SK-N-SH (cell line): ENCODE data around the gene MCF2L2. TPM values are rescaled to one million over a fixed set of nuclear protein-coding genes. Genes with fewer than 3 reads are reported as not detected.

ENCODE experiments used
- CTCF ChIA-PET: fragments of 300-600, 350-600 bp; formaldehyde crosslinking; extraction: SDS; loops from one replicate; lab custom pipeline; 2021; lab: Yijun Ruan, JAX
- POLR2A ChIA-PET: fragments of 350-600 bp; sonication (Branson Sonifier 250); formaldehyde crosslinking; extraction: SDS; loops from one replicate; lab custom pipeline; 2020; ENCODE audit warnings: antibody characterized with exemption, inconsistent platforms; lab: Yijun Ruan, JAX
- DNase-seq: peaks from one replicate; pipeline ENCODE4 v3.0.0; 2012
- H2AFZ ChIP-seq: fragments of 200-600 bp; sonication (generic); 2 replicates; pipeline ENCODE4 v1.8.1; 2016; ENCODE audit warnings: antibody characterized with exemption, mild to moderate bottlenecking, low read depth
- H3F3A ChIP-seq: fragments of 200-600 bp; sonication (generic); replicated peaks from 2 replicates; pipeline ENCODE3; 2016; ENCODE audit warnings: antibody characterized with exemption, mild to moderate bottlenecking; ENCODE audit not compliant: insufficient read depth
- H3K27ac ChIP-seq, 2 experiments: fragments of 200-500 bp in 1 of 2; fragments of 200-600 bp in 1 of 2; sonication (Bioruptor generic) in 1 of 2; sonication (generic), shearing (Covaris generic) in 1 of 2; 2 replicates each; pipeline versions ENCODE4 v1.5.1 to v1.6.1; 2014 to 2016; ENCODE audit warnings: low read depth in 2 of 2, inconsistent platforms in 1 of 2, low read length in 1 of 2, mild to moderate bottlenecking in 1 of 2, mixed read lengths in 1 of 2
- H3K27me3 ChIP-seq: fragments of 200-600 bp; sonication (generic), shearing (Covaris generic); 2 replicates; pipeline ENCODE4 v1.6.1; 2016; ENCODE audit warnings: mixed run types; ENCODE audit not compliant: insufficient read depth
- H3K36me3 ChIP-seq, 2 experiments: fragments of 200-500 bp in 1 of 2; fragments of 200-600 bp in 1 of 2; sonication (Bioruptor generic) in 1 of 2; sonication (generic) in 1 of 2; replicated peaks in 1 of 2; 2 replicates each; pipeline versions ENCODE3 to v1.5.1; 2014 to 2016; ENCODE audit warnings: low read length in 1 of 2, mild to moderate bottlenecking in 1 of 2; ENCODE audit not compliant: insufficient read depth in 2 of 2, control insufficient read depth in 1 of 2
- H3K4me1 ChIP-seq, 2 experiments: fragments of 200-500 bp in 1 of 2; fragments of 200-600 bp in 1 of 2; sonication (Bioruptor generic) in 1 of 2; sonication (generic), shearing (Covaris generic) in 1 of 2; 2 replicates each; pipeline versions ENCODE4 v1.5.1 to v1.6.1; 2014 to 2016; ENCODE audit warnings: low read depth in 1 of 2, low read length in 1 of 2, mixed run types in 1 of 2; ENCODE audit not compliant: insufficient read depth in 2 of 2, control insufficient read depth in 1 of 2
- H3K4me2 ChIP-seq: fragments of 200-600 bp; sonication (generic), shearing (Covaris generic); 2 replicates; pipeline ENCODE4 v1.6.1; 2017; ENCODE audit warnings: mixed run types
- H3K4me3 ChIP-seq, 2 experiments: fragments of 200-500 bp in 1 of 2; fragments of 200-600 bp in 1 of 2; sonication (Bioruptor generic) in 1 of 2; sonication (generic), shearing (Covaris generic) in 1 of 2; 2 replicates each; pipeline versions ENCODE4 v1.5.1 to v1.8.1; 2014 to 2016; ENCODE audit warnings: low read depth in 2 of 2, inconsistent platforms in 1 of 2, low read length in 1 of 2, mild to moderate bottlenecking in 1 of 2, mixed read lengths in 1 of 2, moderate library complexity in 1 of 2
- H3K79me2 ChIP-seq: fragments of 200-600 bp; sonication (generic); 2 replicates; pipeline ENCODE4 v1.8.1; 2017; ENCODE audit warnings: mild to moderate bottlenecking; ENCODE audit not compliant: insufficient read depth
- H3K9ac ChIP-seq: fragments of 200-600 bp; sonication (generic); 2 replicates; pipeline ENCODE4 v1.6.1; 2017; ENCODE audit warnings: mixed run types
- H3K9me2 ChIP-seq: fragments of 200-600 bp; sonication (generic); 2 replicates; pipeline ENCODE4 v1.6.1; 2017; ENCODE audit warnings: mixed run types
- H3K9me3 ChIP-seq: fragments of 200-600 bp; sonication (generic); 2 replicates; pipeline ENCODE4 v1.6.1; 2017; ENCODE audit warnings: mixed run types, mild to moderate bottlenecking, moderate library complexity
- H4K20me1 ChIP-seq: fragments of 200-600 bp; sonication (generic); 2 replicates; pipeline ENCODE4 v1.6.1; 2017; ENCODE audit warnings: mild to moderate bottlenecking, mixed run types; ENCODE audit not compliant: insufficient read depth
- EP300 ChIP-seq, 2 experiments: IDR thresholded peaks; 2 replicates each; pipeline versions ENCODE4 v1.4.0 to v1.6.1; 2012; ENCODE audit warnings: borderline replicate concordance in 1 of 2, low read depth in 1 of 2, low read length in 1 of 2
- EZH2phosphoT487 ChIP-seq: fragments of 200-600 bp; sonication (generic); IDR thresholded peaks from 2 replicates; pipeline ENCODE4 v1.6.1; 2017; ENCODE audit warnings: low read depth, mixed run types, mild to moderate bottlenecking, antibody characterized with exemption, moderate library complexity, borderline replicate concordance
- FOSL2 ChIP-seq: IDR thresholded peaks from 2 replicates; pipeline ENCODE4 v1.4.0; 2012; ENCODE audit warnings: low read depth, mild to moderate bottlenecking, moderate library complexity, borderline replicate concordance
- FOXJ3 ChIP-seq: sonication (generic); formaldehyde crosslinking; IDR thresholded peaks from 2 replicates; pipeline ENCODE4 v1.5.1; 2020; ENCODE audit warnings: mild to moderate bottlenecking, missing genetic modification reagents
- GATA2 ChIP-seq: sonication (generic); formaldehyde crosslinking; IDR thresholded peaks from 2 replicates; pipeline ENCODE4 v1.5.0; 2020; ENCODE audit warnings: mild to moderate bottlenecking, missing genetic modification reagents
- MEF2A ChIP-seq: IDR thresholded peaks from 2 replicates; pipeline ENCODE4 v1.4.0; 2012; ENCODE audit warnings: low read depth, borderline replicate concordance
- MXI1 ChIP-seq: IDR thresholded peaks from 2 replicates; pipeline ENCODE4 v1.6.1; 2012; ENCODE audit warnings: mild to moderate bottlenecking, low read depth, low read length, improper control_type of control experiment
- NFIC ChIP-seq: IDR thresholded peaks from 2 replicates; pipeline ENCODE4 v1.4.0; 2012; ENCODE audit warnings: borderline replicate concordance
- RAD21 ChIP-seq: IDR thresholded peaks from 2 replicates; pipeline ENCODE4 v1.6.1; 2012; ENCODE audit warnings: mild to moderate bottlenecking, low read length
- RCOR1 ChIP-seq: fragments of 150-350 bp; IDR thresholded peaks from 2 replicates; pipeline ENCODE4 v1.6.1; 2017; ENCODE audit warnings: antibody characterized with exemption, low read length
- RFX5 ChIP-seq: IDR thresholded peaks from 2 replicates; pipeline ENCODE4 v1.6.1; 2012; ENCODE audit warnings: mild to moderate bottlenecking, improper control_type of control experiment, low read length
- SIN3A ChIP-seq: IDR thresholded peaks from 2 replicates; pipeline ENCODE4 v1.6.1; 2012; ENCODE audit warnings: low read depth, mild to moderate bottlenecking, low read length, moderate library complexity, borderline replicate concordance
- SMC3 ChIP-seq: IDR thresholded peaks from 2 replicates; pipeline ENCODE4 v1.6.1; 2012; ENCODE audit warnings: low read depth, low read length, improper control_type of control experiment
- TAF1 ChIP-seq: IDR thresholded peaks from 2 replicates; pipeline ENCODE4 v1.6.1; 2012; ENCODE audit warnings: low read depth, mild to moderate bottlenecking, low read length, moderate library complexity, borderline replicate concordance
- YY1 ChIP-seq: IDR thresholded peaks from 2 replicates; pipeline ENCODE4 v1.4.0; 2012; ENCODE audit warnings: low read depth, mild to moderate bottlenecking
- WGBS: methylation state at CpG from one replicate; pipeline ENCODE4 v1.1.6; 2017; ENCODE audit warnings: low lambda C conversion rate; 5-methylcytosine and 5-hydroxymethylcytosine counted together
- polyA plus RNA-seq, 3 experiments: library from polyadenylated mRNA; depleted of rRNA; stranded (reverse); fragments of >200 nt; gene quantifications; 2 replicates each; pipeline ENCODE4 v1.2.3, GENCODE V29; 2012
- TF ChIP-seq, protein P1 (sequence below): fragments of 150-350 bp; IDR thresholded peaks from 2 replicates; pipeline ENCODE4 v1.6.1; 2016; ENCODE audit warnings: mild to moderate bottlenecking, low read depth, low read length
- TF ChIP-seq, protein P2 (sequence below): IDR thresholded peaks from 2 replicates; pipeline ENCODE4 v1.4.0; 2012; ENCODE audit warnings: low read depth, borderline replicate concordance
- TF ChIP-seq, protein P3 (sequence below): IDR thresholded peaks from 2 replicates; pipeline ENCODE4 v1.6.1; 2012; ENCODE audit warnings: mild to moderate bottlenecking, low read depth, low read length, moderate library complexity
- TF ChIP-seq, protein P4 (sequence below): IDR thresholded peaks from 2 replicates; pipeline ENCODE4; 2012
- TF ChIP-seq, protein P5 (sequence below): IDR thresholded peaks from 2 replicates; pipeline ENCODE4 v1.4.0; 2012; ENCODE audit warnings: low read depth, borderline replicate concordance

The MCF2L2 gene
- polyA plus RNA-seq, 1 of the 3 experiments (the other 2 are of a cell fraction): 0.56 TPM

DNA sequence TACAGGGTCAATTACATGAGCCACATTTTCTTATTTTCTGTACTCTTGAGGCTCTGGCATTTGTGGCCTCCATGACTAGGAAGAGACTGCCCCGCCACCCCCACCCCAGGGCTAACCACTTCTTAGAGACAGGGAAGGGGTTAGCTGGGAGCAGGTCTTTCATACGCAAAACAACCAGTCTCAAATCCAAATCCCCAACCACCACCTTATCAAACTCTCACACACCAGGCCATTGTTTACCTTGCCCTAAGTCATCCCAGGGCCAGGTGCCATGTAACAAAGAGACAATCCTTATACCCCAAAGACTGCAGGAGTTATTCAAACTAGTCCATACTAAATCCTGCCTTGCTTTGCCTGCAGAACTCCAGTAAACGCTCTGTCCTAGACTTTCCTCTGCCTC lies 97.5 kb downstream of the MCF2L2 start (continued):
- TF ChIP-seq, protein P1, sequence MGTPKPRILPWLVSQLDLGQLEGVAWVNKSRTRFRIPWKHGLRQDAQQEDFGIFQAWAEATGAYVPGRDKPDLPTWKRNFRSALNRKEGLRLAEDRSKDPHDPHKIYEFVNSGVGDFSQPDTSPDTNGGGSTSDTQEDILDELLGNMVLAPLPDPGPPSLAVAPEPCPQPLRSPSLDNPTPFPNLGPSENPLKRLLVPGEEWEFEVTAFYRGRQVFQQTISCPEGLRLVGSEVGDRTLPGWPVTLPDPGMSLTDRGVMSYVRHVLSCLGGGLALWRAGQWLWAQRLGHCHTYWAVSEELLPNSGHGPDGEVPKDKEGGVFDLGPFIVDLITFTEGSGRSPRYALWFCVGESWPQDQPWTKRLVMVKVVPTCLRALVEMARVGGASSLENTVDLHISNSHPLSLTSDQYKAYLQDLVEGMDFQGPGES: no peak
- no peak for TF ChIP-seq SIN3A
- TF ChIP-seq, protein P2, sequence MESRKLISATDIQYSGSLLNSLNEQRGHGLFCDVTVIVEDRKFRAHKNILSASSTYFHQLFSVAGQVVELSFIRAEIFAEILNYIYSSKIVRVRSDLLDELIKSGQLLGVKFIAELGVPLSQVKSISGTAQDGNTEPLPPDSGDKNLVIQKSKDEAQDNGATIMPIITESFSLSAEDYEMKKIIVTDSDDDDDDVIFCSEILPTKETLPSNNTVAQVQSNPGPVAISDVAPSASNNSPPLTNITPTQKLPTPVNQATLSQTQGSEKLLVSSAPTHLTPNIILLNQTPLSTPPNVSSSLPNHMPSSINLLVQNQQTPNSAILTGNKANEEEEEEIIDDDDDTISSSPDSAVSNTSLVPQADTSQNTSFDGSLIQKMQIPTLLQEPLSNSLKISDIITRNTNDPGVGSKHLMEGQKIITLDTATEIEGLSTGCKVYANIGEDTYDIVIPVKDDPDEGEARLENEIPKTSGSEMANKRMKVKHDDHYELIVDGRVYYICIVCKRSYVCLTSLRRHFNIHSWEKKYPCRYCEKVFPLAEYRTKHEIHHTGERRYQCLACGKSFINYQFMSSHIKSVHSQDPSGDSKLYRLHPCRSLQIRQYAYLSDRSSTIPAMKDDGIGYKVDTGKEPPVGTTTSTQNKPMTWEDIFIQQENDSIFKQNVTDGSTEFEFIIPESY: no peak
- TF ChIP-seq, all 33 proteins: peak for 0

DNA sequence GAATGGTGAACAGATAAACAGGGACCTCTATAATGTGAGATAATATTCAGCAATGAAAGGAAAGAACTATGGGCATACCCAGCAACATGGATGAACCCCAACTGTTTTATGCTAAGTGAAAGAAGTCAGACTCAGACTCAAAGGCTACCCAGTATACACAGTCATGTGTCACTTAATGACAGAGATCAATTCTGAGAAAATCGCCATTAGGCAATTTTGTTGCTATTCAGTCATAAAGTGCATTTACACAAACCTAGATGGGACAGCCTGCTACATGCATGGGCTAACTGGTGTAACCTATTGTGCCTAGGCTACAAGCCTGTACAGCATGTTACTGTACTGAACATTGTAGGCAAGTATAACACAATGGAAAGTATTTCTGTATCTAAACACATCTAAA lies 98.9 kb downstream of the MCF2L2 start:
- H3K79me2 ChIP-seq: no peaks in the 10 kb centered on the region
- no peaks in the 10 kb centered on the region for H3K9me3 ChIP-seq
- no peaks in the 10 kb centered on the region for H3K27me3 ChIP-seq
- H2AFZ ChIP-seq: no peak overlapping the region
- ChIA-PET POLR2A (no interaction called here), CTCF (interaction anchor here (0.6 kb wide), 1 partner anchor 263 kb away, joined by 3 read pairs; no protein-coding TSS in a partner anchor)
- 57% methylated on average over 1 of the region's 1 CpG for WGBS
- H3K4me1 ChIP-seq: peaks cover 0 to 11% of the 10 kb centered on the region in 2 experiments; a peak in 3 of 4 replicates
- no peak overlapping the region for H3K27ac ChIP-seq
- H3F3A ChIP-seq: no peaks in the 10 kb centered on the region
- H3K9me2 ChIP-seq: no peaks in the 10 kb centered on the region
- H3K4me3 ChIP-seq: no peak overlapping the region
- no peak overlapping the region for H3K4me2 ChIP-seq
- H3K36me3 ChIP-seq: no peaks in the 10 kb centered on the region
- DNase-seq: no peak
- no peak overlapping the region for H3K9ac ChIP-seq
- H4K20me1 ChIP-seq: no peaks in the 10 kb centered on the region
- no peak for TF ChIP-seq EP300 (IDR thresholded peaks at IDR 0.05; ENCODE audit: borderline replicate concordance in 1 of 2, low read depth in 1 of 2, low read length in 1 of 2)
- no peak for TF ChIP-seq SMC3
- no peak for TF ChIP-seq MEF2A
- TF ChIP-seq MXI1: no peak
- TF ChIP-seq, protein P3, sequence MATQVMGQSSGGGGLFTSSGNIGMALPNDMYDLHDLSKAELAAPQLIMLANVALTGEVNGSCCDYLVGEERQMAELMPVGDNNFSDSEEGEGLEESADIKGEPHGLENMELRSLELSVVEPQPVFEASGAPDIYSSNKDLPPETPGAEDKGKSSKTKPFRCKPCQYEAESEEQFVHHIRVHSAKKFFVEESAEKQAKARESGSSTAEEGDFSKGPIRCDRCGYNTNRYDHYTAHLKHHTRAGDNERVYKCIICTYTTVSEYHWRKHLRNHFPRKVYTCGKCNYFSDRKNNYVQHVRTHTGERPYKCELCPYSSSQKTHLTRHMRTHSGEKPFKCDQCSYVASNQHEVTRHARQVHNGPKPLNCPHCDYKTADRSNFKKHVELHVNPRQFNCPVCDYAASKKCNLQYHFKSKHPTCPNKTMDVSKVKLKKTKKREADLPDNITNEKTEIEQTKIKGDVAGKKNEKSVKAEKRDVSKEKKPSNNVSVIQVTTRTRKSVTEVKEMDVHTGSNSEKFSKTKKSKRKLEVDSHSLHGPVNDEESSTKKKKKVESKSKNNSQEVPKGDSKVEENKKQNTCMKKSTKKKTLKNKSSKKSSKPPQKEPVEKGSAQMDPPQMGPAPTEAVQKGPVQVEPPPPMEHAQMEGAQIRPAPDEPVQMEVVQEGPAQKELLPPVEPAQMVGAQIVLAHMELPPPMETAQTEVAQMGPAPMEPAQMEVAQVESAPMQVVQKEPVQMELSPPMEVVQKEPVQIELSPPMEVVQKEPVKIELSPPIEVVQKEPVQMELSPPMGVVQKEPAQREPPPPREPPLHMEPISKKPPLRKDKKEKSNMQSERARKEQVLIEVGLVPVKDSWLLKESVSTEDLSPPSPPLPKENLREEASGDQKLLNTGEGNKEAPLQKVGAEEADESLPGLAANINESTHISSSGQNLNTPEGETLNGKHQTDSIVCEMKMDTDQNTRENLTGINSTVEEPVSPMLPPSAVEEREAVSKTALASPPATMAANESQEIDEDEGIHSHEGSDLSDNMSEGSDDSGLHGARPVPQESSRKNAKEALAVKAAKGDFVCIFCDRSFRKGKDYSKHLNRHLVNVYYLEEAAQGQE: no peak
- TF ChIP-seq, protein P4, sequence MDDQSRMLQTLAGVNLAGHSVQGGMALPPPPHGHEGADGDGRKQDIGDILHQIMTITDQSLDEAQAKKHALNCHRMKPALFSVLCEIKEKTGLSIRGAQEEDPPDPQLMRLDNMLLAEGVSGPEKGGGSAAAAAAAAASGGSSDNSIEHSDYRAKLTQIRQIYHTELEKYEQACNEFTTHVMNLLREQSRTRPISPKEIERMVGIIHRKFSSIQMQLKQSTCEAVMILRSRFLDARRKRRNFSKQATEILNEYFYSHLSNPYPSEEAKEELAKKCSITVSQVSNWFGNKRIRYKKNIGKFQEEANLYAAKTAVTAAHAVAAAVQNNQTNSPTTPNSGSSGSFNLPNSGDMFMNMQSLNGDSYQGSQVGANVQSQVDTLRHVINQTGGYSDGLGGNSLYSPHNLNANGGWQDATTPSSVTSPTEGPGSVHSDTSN: no peak
- TF ChIP-seq YY1: no peak
- TF ChIP-seq FOSL2: no peak
- TF ChIP-seq, protein P5, sequence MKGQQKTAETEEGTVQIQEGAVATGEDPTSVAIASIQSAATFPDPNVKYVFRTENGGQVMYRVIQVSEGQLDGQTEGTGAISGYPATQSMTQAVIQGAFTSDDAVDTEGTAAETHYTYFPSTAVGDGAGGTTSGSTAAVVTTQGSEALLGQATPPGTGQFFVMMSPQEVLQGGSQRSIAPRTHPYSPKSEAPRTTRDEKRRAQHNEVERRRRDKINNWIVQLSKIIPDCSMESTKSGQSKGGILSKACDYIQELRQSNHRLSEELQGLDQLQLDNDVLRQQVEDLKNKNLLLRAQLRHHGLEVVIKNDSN: no peak
- TF ChIP-seq RCOR1: no peak
- TF ChIP-seq EZH2phosphoT487: no peak
- no peak for TF ChIP-seq RFX5
- TF ChIP-seq, protein P2: no peak
- no peak for TF ChIP-seq SIN3A
- no peak for TF ChIP-seq RAD21
- TF ChIP-seq GATA2 (CRISPR knock-in tag): no peak
- no peak for TF ChIP-seq TAF1
- TF ChIP-seq NFIC: no peak
- TF ChIP-seq FOXJ3 (CRISPR knock-in tag): no peak
